Smooth muscle cell (in vitro differentiated cells): ENCODE measurements around the gene WIPF2. TPM values are rescaled to one million over a fixed set of nuclear protein-coding genes. Genes with fewer than 3 reads are reported as not detected.

ENCODE experiments used
- DNase-seq: peaks from one replicate; lab custom pipeline; 2025; ENCODE audit not compliant: unreplicated experiment; lab: John Stamatoyannopoulos, UW
- H2AFZ ChIP-seq: fragments of 200-600 bp; sonication (generic); 2 replicates; pipeline ENCODE4 v1.6.0; 2016; ENCODE audit warnings: antibody characterized with exemption, low read depth, mild to moderate bottlenecking
- H3F3A ChIP-seq: fragments of 200-600 bp; sonication (generic); 2 replicates; pipeline ENCODE4 v1.6.0; 2017; ENCODE audit warnings: antibody characterized with exemption, low read depth
- H3K27ac ChIP-seq: fragments of 200-600 bp; sonication (generic); 2 replicates; pipeline ENCODE4 v1.5.1; 2016; ENCODE audit warnings: low read depth, mild to moderate bottlenecking
- H3K27me3 ChIP-seq: fragments of 200-600 bp; sonication (generic); 2 replicates; pipeline ENCODE4 v1.6.1; 2016; ENCODE audit warnings: low read depth, mild to moderate bottlenecking
- H3K36me3 ChIP-seq: fragments of 200-600 bp; sonication (generic); 2 replicates; pipeline ENCODE4 v1.5.1; 2016; ENCODE audit warnings: low read depth
- H3K4me1 ChIP-seq: fragments of 200-600 bp; sonication (generic); 2 replicates; pipeline ENCODE4 v1.5.1; 2016; ENCODE audit warnings: low read depth
- H3K4me2 ChIP-seq: fragments of 200-600 bp; sonication (generic); 2 replicates; pipeline ENCODE4 v1.6.0; 2016; ENCODE audit warnings: mild to moderate bottlenecking
- H3K4me3 ChIP-seq: fragments of 200-600 bp; sonication (generic); 2 replicates; pipeline ENCODE4 v1.5.1; 2016; ENCODE audit warnings: mild to moderate bottlenecking
- H3K79me2 ChIP-seq: fragments of 200-600 bp; sonication (generic); 2 replicates; pipeline ENCODE4 v1.6.0; 2016; ENCODE audit warnings: low read depth, mild to moderate bottlenecking
- H3K9ac ChIP-seq: fragments of 200-600 bp; sonication (generic); 2 replicates; pipeline ENCODE4 v1.6.0; 2016; ENCODE audit warnings: low read depth
- H3K9me3 ChIP-seq: fragments of 200-600 bp; sonication (generic); replicated peaks from 2 replicates; pipeline ENCODE4 v1.5.1; 2016; ENCODE audit warnings: low read depth
- H4K20me1 ChIP-seq: fragments of 200-600 bp; sonication (generic); 2 replicates; pipeline ENCODE4 v1.6.0; 2016; ENCODE audit warnings: low read depth
- WGBS: methylation state at CpG from one replicate; pipeline ENCODE4 v1.1.7; 2016; ENCODE audit warnings: low lambda C conversion rate; 5-methylcytosine and 5-hydroxymethylcytosine counted together
- microRNA-seq: library from miRNA; unstranded; fragments of <30 nt; microRNA quantifications from one replicate; pipeline ENCODE4, GENCODE V29; 2016; ENCODE audit warnings: borderline number of aligned reads
- polyA plus RNA-seq: library from polyadenylated mRNA; unstranded; fragments of >200 nt; fragmentation: Nextera tagmentation; extraction: Ambion mirVana; gene quantifications from 2 replicates; pipeline ENCODE4 v1.2.1, GENCODE V29; 2016
- small RNA-seq: library from RNA; depleted of rRNA; stranded (forward); fragments of <200 nt; gene quantifications from one replicate; pipeline ENCODE3, GENCODE V24; 2014
- total RNA-seq: library from RNA; depleted of rRNA; stranded (reverse); fragments of >200 nt; gene quantifications from 2 replicates; pipeline ENCODE4 v1.2.3, GENCODE V29; 2014
- TF ChIP-seq, protein P1 (sequence below): fragments of 200-600 bp; sonication (generic); IDR thresholded peaks from 2 replicates; pipeline ENCODE4 v1.5.1; 2017; ENCODE audit warnings: borderline replicate concordance, mild to moderate bottlenecking, antibody characterized with exemption; ENCODE audit not compliant: insufficient read depth, poor library complexity, severe bottlenecking

Gene WIPF2
- total and polyA plus RNA-seq, 2 experiments from 2014 or later = 6.7 to 13.9 TPM

DNA sequence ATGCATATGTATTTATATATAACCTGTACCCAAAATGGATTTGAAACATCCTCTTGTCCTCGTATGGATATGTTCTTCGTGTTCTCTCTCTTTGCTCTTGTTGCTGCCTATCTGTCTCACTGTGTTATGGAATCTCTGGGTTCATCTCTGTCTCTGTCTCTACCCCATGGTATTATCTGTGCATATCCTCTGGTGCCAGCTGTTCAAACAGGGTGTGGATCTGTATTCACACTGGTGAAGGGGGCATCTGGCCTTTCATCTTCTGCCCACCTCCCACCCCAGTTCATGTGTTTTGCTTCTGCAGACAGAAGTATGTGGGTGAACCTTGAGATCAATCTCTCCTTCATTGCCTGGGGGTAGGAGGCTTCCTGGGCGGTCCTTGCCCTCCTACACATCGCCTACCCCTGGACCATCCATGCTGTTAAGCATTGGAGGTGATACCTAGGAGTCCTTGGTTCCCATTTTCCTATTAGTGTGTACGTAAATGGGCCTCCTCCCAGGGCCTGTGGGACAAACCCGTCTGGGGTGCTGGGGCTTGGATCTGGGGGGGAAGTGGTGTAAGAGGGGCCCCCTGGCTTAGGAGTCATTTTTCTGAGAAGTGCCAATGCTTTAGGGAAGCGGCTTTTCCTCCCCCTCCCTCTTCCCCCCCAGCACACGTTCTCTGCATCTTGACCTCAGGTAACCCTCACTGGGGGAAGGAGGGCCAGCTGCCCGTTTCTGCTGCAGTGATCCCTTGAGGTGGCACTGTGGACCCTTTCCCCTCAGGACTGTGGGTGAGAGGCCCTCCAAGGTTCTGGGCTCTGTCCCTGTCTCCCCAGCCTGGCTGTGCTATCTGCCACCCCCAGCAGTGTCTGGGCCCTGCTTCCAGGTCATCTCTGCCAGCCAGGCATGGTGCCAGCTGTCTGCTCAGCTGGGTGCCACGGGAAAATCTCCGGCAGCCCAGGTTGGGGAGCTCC, 111.0 kb downstream of the WIPF2 start:
- 83% methylated on average over 11 of the region's 11 CpGs for WGBS
- Histone ChIP-seq H3K9ac (no peak overlapping the region), H3F3A (no peaks in the 10 kb centered on the region), H3K36me3 (no peaks in the 10 kb centered on the region), H3K27me3 (no peaks in the 10 kb centered on the region), H2AFZ (no peak overlapping the region), H3K4me1 (peaks cover 9% of the 10 kb centered on the region), H3K4me2 (no peak overlapping the region), H3K79me2 (peaks cover 56% of the 10 kb centered on the region), H3K9me3 (no peaks in the 10 kb centered on the region), H3K4me3 (no peak overlapping the region), H3K27ac (no peak overlapping the region), H4K20me1 (peaks cover 92% of the 10 kb centered on the region)
- no peak for DNase-seq
- TF ChIP-seq, protein P1, sequence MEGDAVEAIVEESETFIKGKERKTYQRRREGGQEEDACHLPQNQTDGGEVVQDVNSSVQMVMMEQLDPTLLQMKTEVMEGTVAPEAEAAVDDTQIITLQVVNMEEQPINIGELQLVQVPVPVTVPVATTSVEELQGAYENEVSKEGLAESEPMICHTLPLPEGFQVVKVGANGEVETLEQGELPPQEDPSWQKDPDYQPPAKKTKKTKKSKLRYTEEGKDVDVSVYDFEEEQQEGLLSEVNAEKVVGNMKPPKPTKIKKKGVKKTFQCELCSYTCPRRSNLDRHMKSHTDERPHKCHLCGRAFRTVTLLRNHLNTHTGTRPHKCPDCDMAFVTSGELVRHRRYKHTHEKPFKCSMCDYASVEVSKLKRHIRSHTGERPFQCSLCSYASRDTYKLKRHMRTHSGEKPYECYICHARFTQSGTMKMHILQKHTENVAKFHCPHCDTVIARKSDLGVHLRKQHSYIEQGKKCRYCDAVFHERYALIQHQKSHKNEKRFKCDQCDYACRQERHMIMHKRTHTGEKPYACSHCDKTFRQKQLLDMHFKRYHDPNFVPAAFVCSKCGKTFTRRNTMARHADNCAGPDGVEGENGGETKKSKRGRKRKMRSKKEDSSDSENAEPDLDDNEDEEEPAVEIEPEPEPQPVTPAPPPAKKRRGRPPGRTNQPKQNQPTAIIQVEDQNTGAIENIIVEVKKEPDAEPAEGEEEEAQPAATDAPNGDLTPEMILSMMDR = no peak

DNA sequence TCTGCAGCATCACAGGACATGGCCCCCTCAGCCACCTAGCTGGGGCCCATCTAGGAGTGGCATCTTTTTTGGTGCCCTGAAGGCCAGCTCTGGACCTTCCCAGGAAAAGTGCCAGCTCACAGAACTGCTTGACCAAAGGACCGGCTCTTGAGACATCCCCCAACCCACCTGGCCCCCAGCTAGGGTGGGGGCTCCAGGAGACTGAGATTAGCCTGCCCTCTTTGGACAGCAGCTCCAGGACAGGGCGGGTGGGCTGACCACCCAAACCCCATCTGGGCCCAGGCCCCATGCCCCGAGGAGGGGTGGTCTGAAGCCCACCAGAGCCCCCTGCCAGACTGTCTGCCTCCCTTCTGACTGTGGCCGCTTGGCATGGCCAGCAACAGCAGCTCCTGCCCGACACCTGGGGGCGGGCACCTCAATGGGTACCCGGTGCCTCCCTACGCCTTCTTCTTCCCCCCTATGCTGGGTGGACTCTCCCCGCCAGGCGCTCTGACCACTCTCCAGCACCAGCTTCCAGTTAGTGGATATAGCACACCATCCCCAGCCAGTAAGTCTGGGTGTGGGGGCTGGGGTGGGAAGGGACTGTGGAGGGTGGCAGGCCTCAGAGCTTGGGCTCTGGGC, 111.9 kb downstream of the WIPF2 start:
- Histone ChIP-seq H3K4me3 (no peak overlapping the region), H3K9ac (no peak overlapping the region), H3K79me2 (peaks cover 54% of the 10 kb centered on the region), H2AFZ (no peak overlapping the region), H3K36me3 (no peaks in the 10 kb centered on the region), H3K27ac (no peak overlapping the region), H3F3A (no peaks in the 10 kb centered on the region), H4K20me1 (peaks cover 93% of the 10 kb centered on the region), H3K4me1 (peaks cover 9% of the 10 kb centered on the region), H3K9me3 (no peaks in the 10 kb centered on the region), H3K27me3 (no peaks in the 10 kb centered on the region), H3K4me2 (no peak overlapping the region)
- TF ChIP-seq, protein P1 = no peak
- 96% methylated on average over 10 of the region's 10 CpGs for WGBS
- no peak for DNase-seq

DNA sequence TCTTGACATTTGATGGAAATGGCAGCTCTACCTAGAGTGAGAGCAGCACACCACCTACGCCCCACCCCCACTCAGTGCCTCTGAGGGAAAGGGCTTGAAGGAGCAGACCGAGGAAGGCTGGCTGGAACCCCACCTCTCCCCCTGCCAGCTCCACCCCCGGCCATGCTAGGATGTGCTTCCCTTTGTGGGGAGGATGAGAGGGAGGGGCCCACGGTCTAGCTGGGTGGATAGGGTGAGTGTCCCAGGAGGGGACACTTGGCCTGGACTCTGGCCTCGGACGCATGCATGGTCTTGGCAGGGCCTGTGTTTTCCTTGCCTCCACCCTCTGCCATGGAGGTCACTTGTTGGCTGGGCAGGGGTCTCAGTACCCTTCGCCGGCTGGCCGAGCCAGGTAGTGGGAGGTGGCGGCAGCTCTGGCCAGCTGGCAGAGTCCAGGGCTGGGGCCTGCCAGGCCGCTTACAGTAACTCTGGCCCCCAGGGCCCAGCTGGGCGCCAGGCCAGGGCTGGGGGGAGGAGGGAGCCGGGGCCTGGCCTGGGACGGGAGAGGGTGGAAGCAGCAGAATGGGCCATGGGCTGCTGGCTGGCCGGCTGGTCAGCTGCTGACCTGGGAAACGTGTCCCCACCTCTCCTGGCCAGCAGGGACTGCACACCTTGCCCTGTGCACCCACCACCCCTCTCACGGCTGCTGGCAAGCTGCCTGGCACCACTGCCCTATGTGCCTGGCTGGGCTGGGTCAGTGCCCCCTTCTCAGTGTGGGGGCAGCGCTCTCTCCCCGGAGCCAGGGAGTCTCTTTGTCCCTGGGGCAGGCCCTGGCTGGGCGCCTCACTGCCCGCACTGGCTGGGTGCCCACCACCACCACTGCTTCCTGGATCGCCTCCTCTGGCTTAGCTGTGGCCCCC, 112.9 kb downstream of the WIPF2 start:
- whole genome bisulfite sequencing = 90% methylated on average over 21 of the region's 22 CpGs
- Histone ChIP-seq H3K79me2 (peaks cover 46% of the 10 kb centered on the region), H3K27me3 (no peaks in the 10 kb centered on the region), H3K9me3 (no peaks in the 10 kb centered on the region), H3K4me2 (no peak overlapping the region), H3F3A (no peaks in the 10 kb centered on the region), H2AFZ (no peak overlapping the region), H3K4me1 (peaks cover 9% of the 10 kb centered on the region), H4K20me1 (peaks cover 93% of the 10 kb centered on the region), H3K9ac (no peak overlapping the region), H3K4me3 (no peak overlapping the region), H3K27ac (no peak overlapping the region), H3K36me3 (no peaks in the 10 kb centered on the region)
- no peak for DNase-seq
- TF ChIP-seq, protein P1 = no peak

Small RNAs within 50 kb of the gene (microRNA-seq; reads per million reads assigned to microRNA genes)
- gene MIR6867 = not detected

Small RNAs within 50 kb of the gene (small RNA-seq; reads per million reads assigned to genes)
- not detected for gene MIR6867

Other genes with a start within 250 kb of the WIPF2 start
- gene PSMD3, start 238.5 kb upstream of the WIPF2 start, total RNA-seq = 58.0 and 83.8 TPM in 2 replicates
- gene PSMD3, start 238.5 kb upstream of the WIPF2 start, polyA plus RNA-seq = 110 and 115 TPM in 2 replicates
- gene CSF3, start 203.9 kb upstream of the WIPF2 start, total RNA-seq = not detected in 2 replicates
- 0.80 TPM in 1 of 2 replicates, not detected in the other for gene CSF3, start 203.9 kb upstream of the WIPF2 start, polyA plus RNA-seq
- gene MED24, start 164.9 kb upstream of the WIPF2 start, total RNA-seq = 68.2 and 76.9 TPM in 2 replicates
- 74.9 and 77.2 TPM in 2 replicates for gene MED24, start 164.9 kb upstream of the WIPF2 start, polyA plus RNA-seq
- 15.6 and 25.4 TPM in 2 replicates for gene THRA, start 156.3 kb upstream of the WIPF2 start, total RNA-seq
- 17.6 and 21.2 TPM in 2 replicates for gene THRA, start 156.3 kb upstream of the WIPF2 start, polyA plus RNA-seq
- 6.0 and 12.5 TPM in 2 replicates for gene NR1D1, start 118.7 kb upstream of the WIPF2 start, total RNA-seq
- 18.4 and 19.5 TPM in 2 replicates for gene NR1D1, start 118.7 kb upstream of the WIPF2 start, polyA plus RNA-seq
- 74.9 and 79.0 TPM in 2 replicates for gene MSL1, start 97.3 kb upstream of the WIPF2 start, total RNA-seq
- gene MSL1, start 97.3 kb upstream of the WIPF2 start, polyA plus RNA-seq = 24.6 and 26.0 TPM in 2 replicates
- gene CASC3, start 78.8 kb upstream of the WIPF2 start, total RNA-seq = 25.6 and 33.3 TPM in 2 replicates
- gene CASC3, start 78.8 kb upstream of the WIPF2 start, polyA plus RNA-seq = 54.2 and 59.5 TPM in 2 replicates
- gene RAPGEFL1, start 41.8 kb upstream of the WIPF2 start, total RNA-seq = 2.6 and 4.0 TPM in 2 replicates
- gene RAPGEFL1, start 41.8 kb upstream of the WIPF2 start, polyA plus RNA-seq = 3.1 and 6.9 TPM in 2 replicates
- gene CDC6, start 68.6 kb downstream of the WIPF2 start, total RNA-seq = 10.4 and 15.1 TPM in 2 replicates
- gene CDC6, start 68.6 kb downstream of the WIPF2 start, polyA plus RNA-seq = 5.2 and 5.5 TPM in 2 replicates
- gene RARA, start 89.9 kb downstream of the WIPF2 start, total RNA-seq = 13.6 and 22.5 TPM in 2 replicates
- 21.6 and 22.1 TPM in 2 replicates for gene RARA, start 89.9 kb downstream of the WIPF2 start, polyA plus RNA-seq
- not detected in 2 replicates for gene GJD3, start 145.4 kb downstream of the WIPF2 start, total RNA-seq
- gene GJD3, start 145.4 kb downstream of the WIPF2 start, polyA plus RNA-seq = 0.27 and 0.30 TPM in 2 replicates
- 42.3 and 45.5 TPM in 2 replicates for gene TOP2A, start 198.6 kb downstream of the WIPF2 start, total RNA-seq
- 15.4 and 26.2 TPM in 2 replicates for gene TOP2A, start 198.6 kb downstream of the WIPF2 start, polyA plus RNA-seq
- gene IGFBP4, start 224.1 kb downstream of the WIPF2 start, total RNA-seq = 63.8 and 91.0 TPM in 2 replicates
- 305 and 413 TPM in 2 replicates for gene IGFBP4, start 224.1 kb downstream of the WIPF2 start, polyA plus RNA-seq